ENCODE measurements around the gene PCMT1.
"Not testable (repeated sequence)": the region's sequence is repeated elsewhere in the genome, so short reads cannot be mapped to it uniquely, and the experiment has no call there.

DNA sequence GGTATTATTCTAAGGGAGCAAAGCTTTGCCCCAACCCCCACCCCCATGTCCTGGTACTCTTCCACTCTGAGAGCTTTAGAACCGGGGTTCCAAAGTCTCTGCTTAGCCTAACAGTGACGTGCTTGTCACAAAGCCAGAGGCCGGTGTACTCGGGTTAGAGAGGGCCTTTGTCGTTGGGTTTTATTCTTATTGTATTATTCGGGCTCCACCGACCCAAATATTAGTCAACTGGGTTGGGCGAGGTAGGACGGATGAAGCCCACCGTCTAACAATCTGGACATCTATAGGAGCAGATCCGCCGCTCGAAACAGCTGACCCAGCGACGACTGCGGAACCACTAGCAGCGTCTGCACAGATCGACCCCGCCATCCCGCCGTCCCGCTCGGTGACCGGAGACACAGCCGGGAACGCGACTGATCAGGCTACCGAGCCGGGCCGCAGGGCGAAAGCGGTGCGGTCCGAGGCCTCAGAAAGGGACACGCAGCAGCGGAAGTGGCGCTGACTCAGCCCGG, 403 bp upstream of the PCMT1 start:
- TF ChIP-seq, protein P1, sequence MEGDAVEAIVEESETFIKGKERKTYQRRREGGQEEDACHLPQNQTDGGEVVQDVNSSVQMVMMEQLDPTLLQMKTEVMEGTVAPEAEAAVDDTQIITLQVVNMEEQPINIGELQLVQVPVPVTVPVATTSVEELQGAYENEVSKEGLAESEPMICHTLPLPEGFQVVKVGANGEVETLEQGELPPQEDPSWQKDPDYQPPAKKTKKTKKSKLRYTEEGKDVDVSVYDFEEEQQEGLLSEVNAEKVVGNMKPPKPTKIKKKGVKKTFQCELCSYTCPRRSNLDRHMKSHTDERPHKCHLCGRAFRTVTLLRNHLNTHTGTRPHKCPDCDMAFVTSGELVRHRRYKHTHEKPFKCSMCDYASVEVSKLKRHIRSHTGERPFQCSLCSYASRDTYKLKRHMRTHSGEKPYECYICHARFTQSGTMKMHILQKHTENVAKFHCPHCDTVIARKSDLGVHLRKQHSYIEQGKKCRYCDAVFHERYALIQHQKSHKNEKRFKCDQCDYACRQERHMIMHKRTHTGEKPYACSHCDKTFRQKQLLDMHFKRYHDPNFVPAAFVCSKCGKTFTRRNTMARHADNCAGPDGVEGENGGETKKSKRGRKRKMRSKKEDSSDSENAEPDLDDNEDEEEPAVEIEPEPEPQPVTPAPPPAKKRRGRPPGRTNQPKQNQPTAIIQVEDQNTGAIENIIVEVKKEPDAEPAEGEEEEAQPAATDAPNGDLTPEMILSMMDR (IDR thresholded peaks at IDR 0.05) = not testable (repeated sequence)
- TF ChIP-seq EZH2 (IDR thresholded peaks at IDR 0.05; ENCODE audit: borderline replicate concordance, insufficient read depth, low read depth, low read length, poor library complexity, severe bottlenecking) = not testable (repeated sequence)
